GM23338 (cell line): ENCODE results near the gene BBOX1. TPM values are rescaled to one million over a fixed set of nuclear protein-coding genes. Genes with fewer than 3 reads are reported as not detected.

ENCODE experiments used
- ATAC-seq: fragments of 200-7000 bp; cut with Tn5 transposase; 3 replicates; pipeline ENCODE4 v1.9.1; 2020
- DNase-seq: peaks from one replicate; pipeline ENCODE4 v3.0.0-alpha.2; 2015; ENCODE audit warnings: low spot score
- H2AFZ ChIP-seq: fragments of 200-600 bp; sonication (generic); 2 replicates; pipeline ENCODE4 v1.8.0; 2016; ENCODE audit warnings: antibody characterized with exemption, mild to moderate bottlenecking, moderate library complexity
- H3F3A ChIP-seq: fragments of 200-600 bp; sonication (generic); replicated peaks from 2 replicates; pipeline ENCODE4 v1.8.0; 2017; ENCODE audit warnings: antibody characterized with exemption, mixed run types, low read depth
- H3K27ac ChIP-seq: fragments of 200-600 bp; sonication (generic); 2 replicates; pipeline ENCODE4 v1.6.1; 2016; ENCODE audit warnings: low read depth
- H3K27me3 ChIP-seq: fragments of 200-600 bp; sonication (generic); 2 replicates; pipeline ENCODE4 v1.8.0; 2016; ENCODE audit warnings: mild to moderate bottlenecking, mixed run types, moderate library complexity; ENCODE audit not compliant: insufficient read depth
- H3K36me3 ChIP-seq: fragments of 200-600 bp; sonication (generic); 2 replicates; pipeline ENCODE4 v1.8.0; 2016; ENCODE audit warnings: mild to moderate bottlenecking; ENCODE audit not compliant: insufficient read depth
- H3K4me1 ChIP-seq: fragments of 200-600 bp; sonication (generic); 2 replicates; pipeline ENCODE4 v1.8.0; 2016; ENCODE audit warnings: mild to moderate bottlenecking, moderate library complexity; ENCODE audit not compliant: insufficient read depth
- H3K4me2 ChIP-seq: fragments of 200-600 bp; sonication (generic); 2 replicates; pipeline ENCODE4 v1.7.1; 2017; ENCODE audit warnings: mixed run types
- H3K4me3 ChIP-seq: fragments of 200-600 bp; sonication (generic); 2 replicates; pipeline ENCODE4 v1.6.1; 2016; ENCODE audit warnings: mixed run types
- H3K79me2 ChIP-seq: fragments of 200-600 bp; sonication (generic); replicated peaks from 2 replicates; pipeline ENCODE4 v1.8.0; 2017; ENCODE audit warnings: mild to moderate bottlenecking; ENCODE audit not compliant: insufficient read depth
- H3K9me2 ChIP-seq: fragments of 200-600 bp; sonication (generic); 2 replicates; pipeline ENCODE4 v1.8.0; 2017; ENCODE audit not compliant: insufficient read depth
- H4K20me1 ChIP-seq: fragments of 200-600 bp; sonication (generic); replicated peaks from 2 replicates; pipeline ENCODE4 v1.8.0; 2017; ENCODE audit warnings: mild to moderate bottlenecking; ENCODE audit not compliant: insufficient read depth
- H3K27ac Mint-ChIP-seq: 2 replicates; pipeline ENCODE4 v1.8.0; 2020; ENCODE audit warnings: inconsistent platforms, mild to moderate bottlenecking, moderate library complexity, mixed read lengths
- H3K27me3 Mint-ChIP-seq: 3 replicates; pipeline ENCODE4 v1.8.0; 2022; ENCODE audit warnings: low read depth, mild to moderate bottlenecking, moderate library complexity, mixed read lengths, inconsistent platforms; ENCODE audit not compliant: insufficient read depth, poor library complexity
- H3K36me3 Mint-ChIP-seq: 3 replicates; pipeline ENCODE4 v1.8.0; 2021; ENCODE audit warnings: low read depth, mild to moderate bottlenecking, inconsistent platforms, moderate library complexity, mixed read lengths
- H3K4me1 Mint-ChIP-seq: 3 replicates; pipeline ENCODE4 v1.8.0; 2020; ENCODE audit warnings: mild to moderate bottlenecking, inconsistent platforms, mixed read lengths
- H3K4me3 Mint-ChIP-seq: 3 replicates; pipeline ENCODE4 v1.8.0; 2021; ENCODE audit warnings: moderate library complexity, mild to moderate bottlenecking, inconsistent platforms, mixed read lengths
- H3K9me3 Mint-ChIP-seq: 3 replicates; pipeline ENCODE4 v1.8.0; 2020; ENCODE audit warnings: moderate library complexity, mild to moderate bottlenecking, inconsistent platforms, mixed read lengths
- CTCF ChIP-seq, 2 experiments: fragments of 200-600 bp in 1 of 2; sonication (generic) in 1 of 2; conservative IDR thresholded peaks; 2 replicates each; pipeline versions ENCODE4 v1.5.1 to v1.6.1; 2016 to 2017; ENCODE audit warnings: antibody characterized with exemption in 2 of 2, low read depth in 2 of 2, mild to moderate bottlenecking in 2 of 2, moderate library complexity in 1 of 2
- ETS1 ChIP-seq: IDR thresholded peaks from 2 replicates; pipeline ENCODE4 v1.6.1; 2016; ENCODE audit warnings: antibody characterized with exemption
- EZH2 ChIP-seq: fragments of 200-600 bp; sonication (generic); IDR thresholded peaks from one replicate; pipeline ENCODE4 v1.8.0; 2017; ENCODE audit warnings: antibody characterized with exemption, mild to moderate bottlenecking, low read depth; ENCODE audit not compliant: unreplicated experiment
- EZH2phosphoT487 ChIP-seq: fragments of 200-600 bp; sonication (generic); IDR thresholded peaks from one replicate; pipeline ENCODE4 v1.8.1; 2018; ENCODE audit warnings: antibody characterized with exemption; ENCODE audit not compliant: unreplicated experiment
- STAT1 ChIP-seq: IDR thresholded peaks from one replicate; pipeline ENCODE4 v1.6.1; 2016; ENCODE audit warnings: antibody characterized with exemption; ENCODE audit not compliant: unreplicated experiment
- ZNF114 ChIP-seq: fragments of 250-450 bp; sonication (Bioruptor Pico); IDR thresholded peaks from 2 replicates; pipeline ENCODE4 v1.5.0; 2020; ENCODE audit warnings: mild to moderate bottlenecking, moderate library complexity
- polyA plus RNA-seq: library from polyadenylated mRNA; unstranded; fragments of >200 nt; fragmentation: Nextera tagmentation; extraction: Ambion mirVana; gene quantifications from 2 replicates; pipeline ENCODE4 v1.2.1, GENCODE V29; 2016
- total RNA-seq: library from RNA; depleted of rRNA; stranded (reverse); fragments of >200 nt; shearing (Covaris generic); gene quantifications from 2 replicates; pipeline ENCODE4 v1.2.3, GENCODE V29; 2014
- TF ChIP-seq, protein P1 (sequence below): fragments of 250-450 bp; sonication (Bioruptor Pico); IDR thresholded peaks from 2 replicates; pipeline ENCODE4 v1.5.0; 2020; ENCODE audit warnings: mild to moderate bottlenecking, moderate library complexity

BBOX1 gene
- total and polyA plus RNA-seq, 2 experiments from 2014 or later, result not detected

- TF ChIP-seq, protein P1, sequence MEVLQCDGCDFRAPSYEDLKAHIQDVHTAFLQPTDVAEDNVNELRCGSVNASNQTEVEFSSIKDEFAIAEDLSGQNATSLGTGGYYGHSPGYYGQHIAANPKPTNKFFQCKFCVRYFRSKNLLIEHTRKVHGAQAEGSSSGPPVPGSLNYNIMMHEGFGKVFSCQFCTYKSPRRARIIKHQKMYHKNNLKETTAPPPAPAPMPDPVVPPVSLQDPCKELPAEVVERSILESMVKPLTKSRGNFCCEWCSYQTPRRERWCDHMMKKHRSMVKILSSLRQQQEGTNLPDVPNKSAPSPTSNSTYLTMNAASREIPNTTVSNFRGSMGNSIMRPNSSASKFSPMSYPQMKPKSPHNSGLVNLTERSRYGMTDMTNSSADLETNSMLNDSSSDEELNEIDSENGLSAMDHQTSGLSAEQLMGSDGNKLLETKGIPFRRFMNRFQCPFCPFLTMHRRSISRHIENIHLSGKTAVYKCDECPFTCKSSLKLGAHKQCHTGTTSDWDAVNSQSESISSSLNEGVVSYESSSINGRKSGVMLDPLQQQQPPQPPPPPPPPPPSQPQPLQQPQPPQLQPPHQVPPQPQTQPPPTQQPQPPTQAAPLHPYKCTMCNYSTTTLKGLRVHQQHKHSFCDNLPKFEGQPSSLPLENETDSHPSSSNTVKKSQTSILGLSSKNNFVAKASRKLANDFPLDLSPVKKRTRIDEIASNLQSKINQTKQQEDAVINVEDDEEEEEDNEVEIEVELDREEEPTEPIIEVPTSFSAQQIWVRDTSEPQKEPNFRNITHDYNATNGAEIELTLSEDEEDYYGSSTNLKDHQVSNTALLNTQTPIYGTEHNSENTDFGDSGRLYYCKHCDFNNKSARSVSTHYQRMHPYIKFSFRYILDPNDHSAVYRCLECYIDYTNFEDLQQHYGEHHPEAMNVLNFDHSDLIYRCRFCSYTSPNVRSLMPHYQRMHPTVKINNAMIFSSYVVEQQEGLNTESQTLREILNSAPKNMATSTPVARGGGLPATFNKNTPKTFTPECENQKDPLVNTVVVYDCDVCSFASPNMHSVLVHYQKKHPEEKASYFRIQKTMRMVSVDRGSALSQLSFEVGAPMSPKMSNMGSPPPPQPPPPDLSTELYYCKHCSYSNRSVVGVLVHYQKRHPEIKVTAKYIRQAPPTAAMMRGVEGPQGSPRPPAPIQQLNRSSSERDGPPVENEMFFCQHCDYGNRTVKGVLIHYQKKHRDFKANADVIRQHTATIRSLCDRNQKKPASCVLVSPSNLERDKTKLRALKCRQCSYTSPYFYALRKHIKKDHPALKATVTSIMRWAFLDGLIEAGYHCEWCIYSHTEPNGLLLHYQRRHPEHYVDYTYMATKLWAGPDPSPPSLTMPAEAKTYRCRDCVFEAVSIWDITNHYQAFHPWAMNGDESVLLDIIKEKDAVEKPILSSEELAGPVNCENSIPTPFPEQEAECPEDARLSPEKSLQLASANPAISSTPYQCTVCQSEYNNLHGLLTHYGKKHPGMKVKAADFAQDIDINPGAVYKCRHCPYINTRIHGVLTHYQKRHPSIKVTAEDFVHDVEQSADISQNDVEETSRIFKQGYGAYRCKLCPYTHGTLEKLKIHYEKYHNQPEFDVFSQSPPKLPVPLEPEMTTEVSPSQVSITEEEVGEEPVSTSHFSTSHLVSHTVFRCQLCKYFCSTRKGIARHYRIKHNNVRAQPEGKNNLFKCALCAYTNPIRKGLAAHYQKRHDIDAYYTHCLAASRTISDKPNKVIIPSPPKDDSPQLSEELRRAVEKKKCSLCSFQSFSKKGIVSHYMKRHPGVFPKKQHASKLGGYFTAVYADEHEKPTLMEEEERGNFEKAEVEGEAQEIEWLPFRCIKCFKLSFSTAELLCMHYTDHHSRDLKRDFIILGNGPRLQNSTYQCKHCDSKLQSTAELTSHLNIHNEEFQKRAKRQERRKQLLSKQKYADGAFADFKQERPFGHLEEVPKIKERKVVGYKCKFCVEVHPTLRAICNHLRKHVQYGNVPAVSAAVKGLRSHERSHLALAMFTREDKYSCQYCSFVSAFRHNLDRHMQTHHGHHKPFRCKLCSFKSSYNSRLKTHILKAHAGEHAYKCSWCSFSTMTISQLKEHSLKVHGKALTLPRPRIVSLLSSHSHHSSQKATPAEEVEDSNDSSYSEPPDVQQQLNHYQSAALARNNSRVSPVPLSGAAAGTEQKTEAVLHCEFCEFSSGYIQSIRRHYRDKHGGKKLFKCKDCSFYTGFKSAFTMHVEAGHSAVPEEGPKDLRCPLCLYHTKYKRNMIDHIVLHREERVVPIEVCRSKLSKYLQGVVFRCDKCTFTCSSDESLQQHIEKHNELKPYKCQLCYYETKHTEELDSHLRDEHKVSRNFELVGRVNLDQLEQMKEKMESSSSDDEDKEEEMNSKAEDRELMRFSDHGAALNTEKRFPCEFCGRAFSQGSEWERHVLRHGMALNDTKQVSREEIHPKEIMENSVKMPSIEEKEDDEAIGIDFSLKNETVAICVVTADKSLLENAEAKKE (CRISPR knock-in tag), result no peak
- TF ChIP-seq EZH2, result no peak
These were observed 35.0 kb downstream of the BBOX1 start (continued) for GRCh38 chr11:27075655-27076054.

GRCh38 chr11:27076121-27076589, 35.5 kb downstream of the BBOX1 start:
- Mint-ChIP-seq H3K4me3 (no peak overlapping the region), H3K27ac (no peak overlapping the region), H3K27me3 (no peaks in the 10 kb centered on the region), H3K9me3 (peaks cover 5% of the 10 kb centered on the region; the same call in 1 of the 3 replicates), H3K36me3 (no peaks in the 10 kb centered on the region), H3K4me1 (no peaks in the 10 kb centered on the region)
- Histone ChIP-seq H3F3A (no peaks in the 10 kb centered on the region), H3K27ac (no peak overlapping the region), H3K79me2 (no peaks in the 10 kb centered on the region), H4K20me1 (no peaks in the 10 kb centered on the region), H3K4me3 (no peak overlapping the region), H3K4me1 (no peaks in the 10 kb centered on the region), H3K4me2 (no peak overlapping the region), H2AFZ (0 out of 2 replicates have a peak overlapping the region, but pooled peaks have one; percentile 52), H3K36me3 (no peaks in the 10 kb centered on the region), H3K27me3 (no peaks in the 10 kb centered on the region), H3K9me2 (no peaks in the 10 kb centered on the region; the same call in 1 of the 2 replicates)
- no peak for DNase-seq
- ATAC-seq, result peak; percentile 50
- TF ChIP-seq STAT1 (no peak), CTCF (conservative IDR thresholded peaks at IDR 0.05; ENCODE audit: low read depth in 2 of 2) (no peak), ETS1 (no peak), ZNF114 (CRISPR knock-in tag) (no peak), EZH2phosphoT487 (no peak)
